ENCODE data around the gene TCTA. TPM values are rescaled to one million over a fixed set of nuclear protein-coding genes. Genes with fewer than 3 reads are reported as not detected.

The TCTA gene
- 10.1 to 11.9 TPM (median 11.5 TPM) in 3 replicates for total RNA-seq (2021)
- percentile 78 among the genes with signal in this experiment for Bru-seq, nascent RNA
- long read RNA-seq, experiment 1, transcript TCTA-201 (3 exons, 2,146 nt), result major isoform, 30 of 38 reads
- long read RNA-seq, experiment 1, partial matches to known transcripts, result 2 of 38 reads
- long read RNA-seq, experiment 1, other reads (novel, unspliced or antisense), result 5 of 38 reads
- long read RNA-seq, experiment 2, partial matches to known transcripts, result 0 of 7 reads
- long read RNA-seq, experiment 2, other reads (novel, unspliced or antisense), result 3 of 7 reads
- long read RNA-seq, experiment 3, transcript TCTA-201 (3 exons, 2,146 nt), result major isoform, 32 of 36 reads
- long read RNA-seq, experiment 3, partial matches to known transcripts, result 3 of 36 reads
- long read RNA-seq, experiment 3, other reads (novel, unspliced or antisense), result 1 of 36 reads

GRCh38 chr3:49411968-49412631 lies at the start of gene TCTA, which contains the start of gene RHOA:
TSS of gene TCTA (plus strand) at chr3:49412423. CDS start at chr3:49412427, 4 bp downstream.
TSS of gene RHOA (minus strand) at chr3:49411976. CDS start at chr3:49375589, 36,387 bp downstream.
- ChIA-PET POLR2A (interaction anchor here (0.6 to 2.2 kb wide), 7 partner anchors 11 to 1750 kb away, joined by 3 to 16 read pairs (median 5); partner anchors contain the start of genes NICN1, QRICH1 and USP4), CTCF (interaction anchor here (0.8 to 2.3 kb wide), 6 partner anchors 10 to 241 kb away, joined by 3 to 15 read pairs (median 5); partner anchors contain the start of genes AMT, KLHDC8B and USP4)
- TF ChIP-seq TCF7 (CRISPR knock-in tag; IDR thresholded peaks at IDR 0.05; ENCODE audit: low read depth), result 0 out of 2 replicates have a peak, but pooled peaks have one; percentile 77
- no peak for TF ChIP-seq RORB (CRISPR knock-in tag; IDR thresholded peaks at IDR 0.05)
- TF ChIP-seq HMGXB4 (CRISPR knock-in tag; IDR thresholded peaks at IDR 0.05), result no peak; the same call in 1 of the 2 replicates
- TF ChIP-seq ZNF317 (CRISPR knock-in tag; IDR thresholded peaks at IDR 0.05; ENCODE audit: borderline replicate concordance, low read depth), result no peak
- TF ChIP-seq MYBL2 (CRISPR knock-in tag; IDR thresholded peaks at IDR 0.05), result peak; percentile 93
- no peak for TF ChIP-seq PRRX2 (CRISPR knock-in tag; IDR thresholded peaks at IDR 0.05)
- no peak for TF ChIP-seq CDX4 (CRISPR knock-in tag; IDR thresholded peaks at IDR 0.05; ENCODE audit: borderline replicate concordance)
- TF ChIP-seq ZNF138 (CRISPR knock-in tag; conservative IDR thresholded peaks at IDR 0.05), result no peak
- TF ChIP-seq ZNF423 (CRISPR knock-in tag; IDR thresholded peaks at IDR 0.05), result no peak
- no peak; the same call in 1 of the 2 replicates for TF ChIP-seq MAX (CRISPR knock-in tag; IDR thresholded peaks at IDR 0.05)
- TF ChIP-seq TEAD1 (CRISPR knock-in tag; IDR thresholded peaks at IDR 0.05), result peak; percentile 44; the same call in 1 of the 2 replicates
- TF ChIP-seq ZNF396 (CRISPR knock-in tag; IDR thresholded peaks at IDR 0.05; ENCODE audit: borderline replicate concordance), result no peak
- TF ChIP-seq ZNF232 (CRISPR knock-in tag; IDR thresholded peaks at IDR 0.05), result no peak
- TF ChIP-seq SP1 (CRISPR knock-in tag; conservative IDR thresholded peaks at IDR 0.05), result peak; percentile 75
- peak; percentile 48; the same call in 1 of the 2 replicates for TF ChIP-seq RELA (CRISPR knock-in tag; IDR thresholded peaks at IDR 0.05; ENCODE audit: borderline replicate concordance)
- TF ChIP-seq JUN (CRISPR knock-in tag; IDR thresholded peaks at IDR 0.05), result no peak
- TF ChIP-seq STAT6 (CRISPR knock-in tag; conservative IDR thresholded peaks at IDR 0.05; ENCODE audit: low read depth), result no peak
- no peak for TF ChIP-seq ZBTB21 (CRISPR knock-in tag; IDR thresholded peaks at IDR 0.05; ENCODE audit: borderline replicate concordance)
- no peak for TF ChIP-seq ZNF425 (CRISPR knock-in tag; conservative IDR thresholded peaks at IDR 0.05)
- peak; percentile 72 for TF ChIP-seq ARID4B (CRISPR knock-in tag; IDR thresholded peaks at IDR 0.05; ENCODE audit: borderline replicate concordance)
- TF ChIP-seq NFYB (CRISPR knock-in tag; conservative IDR thresholded peaks at IDR 0.05; ENCODE audit: low read depth), result peak; percentile 60
- TF ChIP-seq GABPB1 (CRISPR knock-in tag; IDR thresholded peaks at IDR 0.05), result no peak
- no peak for TF ChIP-seq ELF4 (CRISPR knock-in tag; IDR thresholded peaks at IDR 0.05; ENCODE audit: low read depth)
- TF ChIP-seq SMAD4 (CRISPR knock-in tag; IDR thresholded peaks at IDR 0.05), result no peak

More at GRCh38 chr3:49411968-49412631, at the start of gene TCTA, which contains the start of gene RHOA:
- Mint-ChIP-seq H3K27me3 (ENCODE audit: low read depth) (no peaks in the 10 kb centered on the region), H3K36me3 (peaks cover 4% of the 10 kb centered on the region; the same call in 1 of the 2 replicates), H3K27ac (peak within 1 kb of the TSS; percentile 98), H3K9me3 (no peaks in the 10 kb centered on the region), H3K4me1 (peaks cover 41% of the 10 kb centered on the region), H3K4me3 (peak within 1 kb of the TSS; percentile 97)
- DNase-seq (ENCODE audit: low spot score) (peak; percentile 96), ATAC-seq (peak; percentile 86)

Measured in WTC11 (cell line).